ENCODE data around the gene CHD2.
A peak's percentile ranks its signal among the peaks of the same experiment; 100 is the strongest.

CHD2 gene

GRCh38 chr15:93001881-93002280, 101.8 kb downstream of the CHD2 start:
- Mint-ChIP-seq H3K27ac (ENCODE audit: low read depth) (peak overlapping the region; percentile 80), H3K36me3 (ENCODE audit: insufficient read depth) (peaks cover 88% of the 10 kb centered on the region), H3K4me3 (no peak overlapping the region), H3K9me3 (no peaks in the 10 kb centered on the region), H3K27me3 (no peaks in the 10 kb centered on the region), H3K4me1 (peaks cover 14% of the 10 kb centered on the region)
- no peak for ATAC-seq (replicated peaks; ENCODE audit: extremely low read depth, poor library complexity, severe bottlenecking)
- no peak for DNase-seq (ENCODE audit: low spot score in 2 of 2)

- Mint-ChIP-seq H3K4me1 (peaks cover 22% of the 10 kb centered on the region), H3K27ac (ENCODE audit: low read depth) (peak overlapping the region; percentile 14), H3K9me3 (no peaks in the 10 kb centered on the region), H3K36me3 (ENCODE audit: insufficient read depth) (peaks cover 87% of the 10 kb centered on the region), H3K27me3 (no peaks in the 10 kb centered on the region), H3K4me3 (no peak overlapping the region)
- no peak for ATAC-seq (replicated peaks; ENCODE audit: extremely low read depth, poor library complexity, severe bottlenecking)
- no peak for DNase-seq (ENCODE audit: low spot score in 2 of 2)
These were observed 105.0 kb downstream of the CHD2 start for GRCh38 chr15:93005133-93005532.

- DNase-seq (ENCODE audit: low spot score in 2 of 2) = no peak
- H3K27ac Mint-ChIP-seq (ENCODE audit: low read depth) = no peak overlapping the region
- H3K27me3 Mint-ChIP-seq = no peaks in the 10 kb centered on the region
- no peak for ATAC-seq (replicated peaks; ENCODE audit: extremely low read depth, poor library complexity, severe bottlenecking)
- H3K4me1 Mint-ChIP-seq = peaks cover 21% of the 10 kb centered on the region
- peaks cover 86% of the 10 kb centered on the region for H3K36me3 Mint-ChIP-seq (ENCODE audit: insufficient read depth)
- H3K4me3 Mint-ChIP-seq = no peak overlapping the region
- no peaks in the 10 kb centered on the region for H3K9me3 Mint-ChIP-seq
These were observed 107.9 kb downstream of the CHD2 start for GRCh38 chr15:93007994-93008393.

GRCh38 chr15:93012786-93013185, 112.7 kb downstream of the CHD2 start:
- H3K4me3 Mint-ChIP-seq = no peak overlapping the region
- H3K9me3 Mint-ChIP-seq = no peaks in the 10 kb centered on the region
- ATAC-seq (replicated peaks; ENCODE audit: extremely low read depth, poor library complexity, severe bottlenecking) (no peak), DNase-seq (ENCODE audit: low spot score in 2 of 2) (no peak)
- H3K27me3 Mint-ChIP-seq = no peaks in the 10 kb centered on the region
- H3K36me3 Mint-ChIP-seq (ENCODE audit: insufficient read depth) = peaks cover 92% of the 10 kb centered on the region
- peaks cover 18% of the 10 kb centered on the region for H3K4me1 Mint-ChIP-seq
- H3K27ac Mint-ChIP-seq (ENCODE audit: low read depth) = peak overlapping the region; percentile 51

GRCh38 chr15:93017526-93017925, 117.4 kb downstream of the CHD2 start:
- peaks cover 33% of the 10 kb centered on the region for H3K4me1 Mint-ChIP-seq
- H3K4me3 Mint-ChIP-seq = no peak overlapping the region
- no peaks in the 10 kb centered on the region for H3K27me3 Mint-ChIP-seq
- peak overlapping the region; percentile 32 for H3K27ac Mint-ChIP-seq (ENCODE audit: low read depth)
- H3K9me3 Mint-ChIP-seq = no peaks in the 10 kb centered on the region
- DNase-seq (ENCODE audit: low spot score in 2 of 2) (no peak), ATAC-seq (replicated peaks; ENCODE audit: extremely low read depth, poor library complexity, severe bottlenecking) (no peak)
- peaks cover 96% of the 10 kb centered on the region for H3K36me3 Mint-ChIP-seq (ENCODE audit: insufficient read depth)

- Mint-ChIP-seq H3K27ac (ENCODE audit: low read depth) (peak overlapping the region; percentile 73), H3K27me3 (no peaks in the 10 kb centered on the region), H3K4me3 (no peak overlapping the region), H3K9me3 (no peaks in the 10 kb centered on the region), H3K36me3 (ENCODE audit: insufficient read depth) (peaks cover 96% of the 10 kb centered on the region), H3K4me1 (peaks cover 43% of the 10 kb centered on the region)
- no peak for DNase-seq (ENCODE audit: low spot score in 2 of 2)
- no peak for ATAC-seq (replicated peaks; ENCODE audit: extremely low read depth, poor library complexity, severe bottlenecking)
These were observed 118.5 kb downstream of the CHD2 start for GRCh38 chr15:93018574-93018973.

GRCh38 chr15:93019090-93019489, 119.0 kb downstream of the CHD2 start:
- Mint-ChIP-seq H3K9me3 (no peaks in the 10 kb centered on the region), H3K27me3 (no peaks in the 10 kb centered on the region), H3K36me3 (ENCODE audit: insufficient read depth) (peaks cover 98% of the 10 kb centered on the region), H3K4me1 (peaks cover 48% of the 10 kb centered on the region), H3K4me3 (no peak overlapping the region), H3K27ac (ENCODE audit: low read depth) (peak overlapping the region; percentile 73)
- DNase-seq (ENCODE audit: low spot score in 2 of 2) = no peak
- ATAC-seq (replicated peaks; ENCODE audit: extremely low read depth, poor library complexity, severe bottlenecking) = no peak

- Mint-ChIP-seq H3K9me3 (no peaks in the 10 kb centered on the region), H3K4me1 (peaks cover 57% of the 10 kb centered on the region), H3K4me3 (no peak overlapping the region), H3K27ac (ENCODE audit: low read depth) (peak overlapping the region; percentile 73), H3K27me3 (no peaks in the 10 kb centered on the region), H3K36me3 (ENCODE audit: insufficient read depth) (peaks cover 98% of the 10 kb centered on the region)
- DNase-seq (ENCODE audit: low spot score in 2 of 2) (no peak), ATAC-seq (replicated peaks; ENCODE audit: extremely low read depth, poor library complexity, severe bottlenecking) (no peak)
These were observed 119.8 kb downstream of the CHD2 start for GRCh38 chr15:93019971-93020370.

- Mint-ChIP-seq H3K36me3 (ENCODE audit: insufficient read depth) (peaks cover 96% of the 10 kb centered on the region), H3K4me1 (peaks cover 67% of the 10 kb centered on the region)
These were observed 121.0 kb downstream of the CHD2 start for GRCh38 chr15:93020976-93021772.

GRCh38 chr15:93024293-93024692, 124.2 kb downstream of the CHD2 start:
- H3K4me1 Mint-ChIP-seq = peaks cover 61% of the 10 kb centered on the region
- H3K27ac Mint-ChIP-seq (ENCODE audit: low read depth) = peak overlapping the region; percentile 66
- H3K36me3 Mint-ChIP-seq (ENCODE audit: insufficient read depth) = peaks cover 75% of the 10 kb centered on the region
- no peaks in the 10 kb centered on the region for H3K9me3 Mint-ChIP-seq
- H3K4me3 Mint-ChIP-seq = no peak overlapping the region
- DNase-seq (ENCODE audit: low spot score in 2 of 2) (no peak), ATAC-seq (replicated peaks; ENCODE audit: extremely low read depth, poor library complexity, severe bottlenecking) (no peak)
- no peaks in the 10 kb centered on the region for H3K27me3 Mint-ChIP-seq

More at GRCh38 chr15:93020976-93021772, 121.0 kb downstream of the CHD2 start:
- no peaks in the 10 kb centered on the region for H3K27me3 Mint-ChIP-seq
- H3K4me3 Mint-ChIP-seq = no peak overlapping the region
- ATAC-seq (replicated peaks; ENCODE audit: extremely low read depth, poor library complexity, severe bottlenecking) (no peak), DNase-seq (ENCODE audit: low spot score in 2 of 2) (no peak)
- H3K27ac Mint-ChIP-seq (ENCODE audit: low read depth) = peak overlapping the region; percentile 76
- no peaks in the 10 kb centered on the region for H3K9me3 Mint-ChIP-seq

GRCh38 chr15:93024716-93025624, 124.8 kb downstream of the CHD2 start:
- DNase-seq (ENCODE audit: low spot score in 2 of 2) (no peak), ATAC-seq (replicated peaks; ENCODE audit: extremely low read depth, poor library complexity, severe bottlenecking) (no peak)
- Mint-ChIP-seq H3K27ac (ENCODE audit: low read depth) (peak overlapping the region; percentile 66), H3K9me3 (no peaks in the 10 kb centered on the region), H3K4me3 (no peak overlapping the region), H3K27me3 (no peaks in the 10 kb centered on the region), H3K4me1 (peaks cover 67% of the 10 kb centered on the region), H3K36me3 (ENCODE audit: insufficient read depth) (peaks cover 72% of the 10 kb centered on the region)

- peak overlapping the region; percentile 66 for H3K27ac Mint-ChIP-seq (ENCODE audit: low read depth)
- peaks cover 67% of the 10 kb centered on the region for H3K4me1 Mint-ChIP-seq
- no peaks in the 10 kb centered on the region for H3K9me3 Mint-ChIP-seq
- ATAC-seq (replicated peaks; ENCODE audit: extremely low read depth, poor library complexity, severe bottlenecking) (peak; percentile 50), DNase-seq (ENCODE audit: low spot score in 2 of 2) (no peak)
- no peaks in the 10 kb centered on the region for H3K27me3 Mint-ChIP-seq
- peaks cover 66% of the 10 kb centered on the region for H3K36me3 Mint-ChIP-seq (ENCODE audit: insufficient read depth)
- H3K4me3 Mint-ChIP-seq = no peak overlapping the region
These were observed 125.5 kb downstream of the CHD2 start for GRCh38 chr15:93025625-93025982.

Measured in central memory CD8-positive, alpha-beta T cell (primary cell).